Epithelial cell of esophagus (primary cell): Measurements from ENCODE around the gene CEACAM5.

Source experiments
- DNase-seq: peaks from one replicate; pipeline ENCODE4 v3.0.0; 2010; ENCODE audit warnings: low read depth
- H3K4me3 ChIP-seq: 2 replicates; pipeline ENCODE4 v1.5.1; 2011; ENCODE audit warnings: mild to moderate bottlenecking, low read length, control low read depth
- TF ChIP-seq, protein P1 (sequence below): IDR thresholded peaks from 2 replicates; pipeline ENCODE4 v1.5.1; 2011; ENCODE audit warnings: low read depth, mild to moderate bottlenecking, low read length, control low read depth, inconsistent platforms; ENCODE audit not compliant: insufficient read depth; ENCODE audit errors: missing control alignments

Gene CEACAM5

DNA sequence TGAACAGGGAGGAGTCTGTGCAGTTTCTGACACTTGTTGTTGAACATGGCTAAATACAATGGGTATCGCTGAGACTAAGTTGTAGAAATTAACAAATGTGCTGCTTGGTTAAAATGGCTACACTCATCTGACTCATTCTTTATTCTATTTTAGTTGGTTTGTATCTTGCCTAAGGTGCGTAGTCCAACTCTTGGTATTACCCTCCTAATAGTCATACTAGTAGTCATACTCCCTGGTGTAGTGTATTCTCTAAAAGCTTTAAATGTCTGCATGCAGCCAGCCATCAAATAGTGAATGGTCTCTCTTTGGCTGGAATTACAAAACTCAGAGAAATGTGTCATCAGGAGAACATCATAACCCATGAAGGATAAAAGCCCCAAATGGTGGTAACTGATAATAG, 63.0 kb downstream of the CEACAM5 start:
- TF ChIP-seq, protein P1, sequence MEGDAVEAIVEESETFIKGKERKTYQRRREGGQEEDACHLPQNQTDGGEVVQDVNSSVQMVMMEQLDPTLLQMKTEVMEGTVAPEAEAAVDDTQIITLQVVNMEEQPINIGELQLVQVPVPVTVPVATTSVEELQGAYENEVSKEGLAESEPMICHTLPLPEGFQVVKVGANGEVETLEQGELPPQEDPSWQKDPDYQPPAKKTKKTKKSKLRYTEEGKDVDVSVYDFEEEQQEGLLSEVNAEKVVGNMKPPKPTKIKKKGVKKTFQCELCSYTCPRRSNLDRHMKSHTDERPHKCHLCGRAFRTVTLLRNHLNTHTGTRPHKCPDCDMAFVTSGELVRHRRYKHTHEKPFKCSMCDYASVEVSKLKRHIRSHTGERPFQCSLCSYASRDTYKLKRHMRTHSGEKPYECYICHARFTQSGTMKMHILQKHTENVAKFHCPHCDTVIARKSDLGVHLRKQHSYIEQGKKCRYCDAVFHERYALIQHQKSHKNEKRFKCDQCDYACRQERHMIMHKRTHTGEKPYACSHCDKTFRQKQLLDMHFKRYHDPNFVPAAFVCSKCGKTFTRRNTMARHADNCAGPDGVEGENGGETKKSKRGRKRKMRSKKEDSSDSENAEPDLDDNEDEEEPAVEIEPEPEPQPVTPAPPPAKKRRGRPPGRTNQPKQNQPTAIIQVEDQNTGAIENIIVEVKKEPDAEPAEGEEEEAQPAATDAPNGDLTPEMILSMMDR, result no peak
- DNase-seq, result peak; percentile 54
- H3K4me3 ChIP-seq, result no peak overlapping the region

DNA sequence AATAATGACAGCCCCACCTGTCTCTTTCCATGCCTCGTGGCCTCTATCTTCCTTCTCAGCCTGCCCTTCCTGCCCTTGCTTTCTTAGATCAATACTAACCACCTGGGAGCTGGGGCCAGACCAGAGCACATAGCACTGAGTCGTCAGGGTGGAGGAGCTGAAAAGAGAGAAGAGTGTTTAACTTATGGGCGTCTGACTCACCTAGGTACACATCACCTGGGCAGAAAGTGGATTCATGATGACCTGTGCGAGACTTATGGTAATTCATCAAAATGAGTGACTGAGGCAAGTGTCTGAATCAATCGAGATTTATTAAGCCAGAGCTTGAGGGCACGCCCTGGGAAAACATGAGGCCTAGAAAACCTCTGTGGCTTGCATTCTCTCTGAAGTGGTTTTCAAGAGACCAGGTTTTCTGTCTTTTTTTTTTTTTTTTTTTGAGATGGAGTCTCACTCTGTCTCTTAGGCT, 66.1 kb downstream of the CEACAM5 start:
- no peak overlapping the region for H3K4me3 ChIP-seq
- TF ChIP-seq, protein P1, result no peak
- peak; percentile 96 for DNase-seq

DNA sequence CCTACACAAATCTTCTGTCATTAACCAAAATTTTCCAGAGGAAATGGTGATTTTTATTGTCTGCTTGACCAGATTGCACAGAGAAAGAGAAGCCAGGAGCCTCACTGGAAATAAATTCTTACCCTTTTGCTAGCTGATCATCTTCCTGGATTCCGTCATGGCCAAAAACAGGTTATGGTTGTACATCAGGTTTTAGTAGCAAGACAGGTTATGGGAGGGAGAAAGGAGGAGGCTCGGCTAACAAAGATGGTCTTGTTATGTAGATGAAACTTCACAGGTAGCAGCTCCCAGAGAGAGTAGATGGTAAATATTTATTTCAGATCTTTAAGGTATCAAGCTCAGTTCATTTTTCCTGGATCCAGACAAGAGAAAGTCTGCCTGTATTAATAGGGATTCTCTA, 68.3 kb downstream of the CEACAM5 start:
- peak; percentile 82 for DNase-seq
- no peak overlapping the region for H3K4me3 ChIP-seq
- TF ChIP-seq, protein P1, result no peak
